Endodermal cell (in vitro differentiated cells): ENCODE data around the gene KCNG2. TPM values are rescaled to one million over a fixed set of nuclear protein-coding genes. Genes with fewer than 3 reads are reported as not detected.
A peak's percentile ranks its signal among the peaks of the same experiment; 100 is the strongest.

Source experiments
- DNase-seq: peaks from one replicate; pipeline ENCODE4 v3.0.0-alpha.2; 2017
- H3K27ac ChIP-seq: 2 replicates; pipeline ENCODE4 v1.5.1; 2013; ENCODE audit warnings: mild to moderate bottlenecking, low read depth, low read length, moderate library complexity
- H3K27me3 ChIP-seq: 2 replicates; pipeline ENCODE4 v1.6.1; 2013; ENCODE audit warnings: mild to moderate bottlenecking, low read length, moderate library complexity; ENCODE audit not compliant: insufficient read depth, control insufficient read depth, poor library complexity, severe bottlenecking
- H3K36me3 ChIP-seq: 2 replicates; pipeline ENCODE4 v1.7.0; 2013; ENCODE audit warnings: mild to moderate bottlenecking, low read length, moderate library complexity; ENCODE audit not compliant: control insufficient read depth, insufficient read depth
- H3K4me1 ChIP-seq: one replicate; pipeline ENCODE4 v1.7.0; 2013; ENCODE audit warnings: low read length; ENCODE audit not compliant: control insufficient read depth, insufficient read depth
- H3K4me3 ChIP-seq: 2 replicates; pipeline ENCODE4 v1.5.1; 2013; ENCODE audit warnings: mild to moderate bottlenecking, low read length, moderate library complexity
- H3K9ac ChIP-seq: 2 replicates; pipeline ENCODE4 v1.6.1; 2013; ENCODE audit warnings: mild to moderate bottlenecking, low read length, moderate library complexity; ENCODE audit not compliant: poor library complexity, severe bottlenecking; ENCODE audit errors: extremely low read depth
- H3K9me3 ChIP-seq: 2 replicates; pipeline ENCODE4 v1.6.1; 2013; ENCODE audit warnings: mild to moderate bottlenecking, low read length, moderate library complexity; ENCODE audit not compliant: control insufficient read depth
- H3K27ac Mint-ChIP-seq: 2 replicates; pipeline ENCODE4 v1.8.0; 2020; ENCODE audit warnings: mixed read lengths
- H3K27me3 Mint-ChIP-seq: 2 replicates; pipeline ENCODE4 v1.8.0; 2021; ENCODE audit warnings: mild to moderate bottlenecking, mixed read lengths; ENCODE audit not compliant: insufficient read depth
- H3K36me3 Mint-ChIP-seq: 2 replicates; pipeline ENCODE4 v1.8.0; 2020; ENCODE audit warnings: low read depth, mixed read lengths
- H3K4me1 Mint-ChIP-seq: 2 replicates; pipeline ENCODE4 v1.8.0; 2020; ENCODE audit warnings: mixed read lengths
- H3K4me3 Mint-ChIP-seq: 2 replicates; pipeline ENCODE4 v1.8.0; 2020; ENCODE audit warnings: mild to moderate bottlenecking, moderate library complexity, mixed read lengths
- H3K9me3 Mint-ChIP-seq: 2 replicates; pipeline ENCODE4 v1.8.0; 2020; ENCODE audit warnings: mild to moderate bottlenecking, mixed read lengths
- WGBS, 2 experiments: methylation state at CpG; one replicate each; pipeline versions ENCODE4 v1.1.5 to v1.1.7; 2013; ENCODE audit warnings: missing lambda C conversion rate in 2 of 2, mixed read lengths in 1 of 2; ENCODE audit not compliant: insufficient coverage in 1 of 2, insufficient read length in 1 of 2; 5-methylcytosine and 5-hydroxymethylcytosine counted together
- total RNA-seq, 2 donors: library from RNA; stranded (reverse); fragmentation: NEBNext Ultra II Directional in 1 of 2; extraction: Animal tissue kit (Norgen Biotek cat#: 25700) in 1 of 2; gene quantifications; 2 replicates in 1 of 2; 3 replicates in 1 of 2; pipeline ENCODE4 v1.2.1, GENCODE V29; 2021
- TF ChIP-seq, protein P1 (sequence below): fragments of 200-600 bp; sonication (generic); conservative IDR thresholded peaks from 2 replicates; pipeline ENCODE4 v1.5.0; 2021; ENCODE audit warnings: antibody characterized with exemption, mild to moderate bottlenecking

The KCNG2 gene
- total RNA-seq, 2 donors from 2014 or later = not detected

DNA sequence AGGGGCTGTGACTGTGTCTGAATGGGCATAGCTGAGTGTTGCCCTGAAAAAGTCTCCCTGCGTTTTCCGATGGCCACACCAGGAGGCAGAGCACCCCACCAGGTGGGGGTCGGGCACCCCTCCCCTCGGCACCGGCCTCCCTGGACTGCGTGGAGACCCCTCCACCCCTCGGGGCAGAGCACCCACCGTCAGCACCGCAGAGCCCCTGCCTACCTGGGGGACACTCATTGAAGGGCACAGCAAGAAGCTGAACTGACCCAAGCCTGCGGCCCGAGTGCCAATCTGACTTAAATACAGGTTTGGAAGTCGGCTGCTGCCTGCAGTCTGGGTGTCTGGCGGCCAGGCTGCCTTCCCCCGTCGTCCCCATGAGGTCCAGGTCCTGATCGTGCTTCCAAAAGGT, 69.9 kb downstream of the KCNG2 start:
- TF ChIP-seq, protein P1, sequence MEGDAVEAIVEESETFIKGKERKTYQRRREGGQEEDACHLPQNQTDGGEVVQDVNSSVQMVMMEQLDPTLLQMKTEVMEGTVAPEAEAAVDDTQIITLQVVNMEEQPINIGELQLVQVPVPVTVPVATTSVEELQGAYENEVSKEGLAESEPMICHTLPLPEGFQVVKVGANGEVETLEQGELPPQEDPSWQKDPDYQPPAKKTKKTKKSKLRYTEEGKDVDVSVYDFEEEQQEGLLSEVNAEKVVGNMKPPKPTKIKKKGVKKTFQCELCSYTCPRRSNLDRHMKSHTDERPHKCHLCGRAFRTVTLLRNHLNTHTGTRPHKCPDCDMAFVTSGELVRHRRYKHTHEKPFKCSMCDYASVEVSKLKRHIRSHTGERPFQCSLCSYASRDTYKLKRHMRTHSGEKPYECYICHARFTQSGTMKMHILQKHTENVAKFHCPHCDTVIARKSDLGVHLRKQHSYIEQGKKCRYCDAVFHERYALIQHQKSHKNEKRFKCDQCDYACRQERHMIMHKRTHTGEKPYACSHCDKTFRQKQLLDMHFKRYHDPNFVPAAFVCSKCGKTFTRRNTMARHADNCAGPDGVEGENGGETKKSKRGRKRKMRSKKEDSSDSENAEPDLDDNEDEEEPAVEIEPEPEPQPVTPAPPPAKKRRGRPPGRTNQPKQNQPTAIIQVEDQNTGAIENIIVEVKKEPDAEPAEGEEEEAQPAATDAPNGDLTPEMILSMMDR = no peak
- no peak for DNase-seq
- no peaks in the 10 kb centered on the region for H3K4me1 ChIP-seq
- no peaks in the 10 kb centered on the region for H3K36me3 Mint-ChIP-seq
- no peaks in the 10 kb centered on the region for H3K9me3 ChIP-seq
- H3K9me3 Mint-ChIP-seq = peaks cover 5% of the 10 kb centered on the region
- no peak overlapping the region for H3K4me3 Mint-ChIP-seq
- no peak overlapping the region for H3K4me3 ChIP-seq
- no peaks in the 10 kb centered on the region for H3K36me3 ChIP-seq
- no peak overlapping the region for H3K27ac Mint-ChIP-seq
- no peak overlapping the region for H3K27ac ChIP-seq
- no peaks in the 10 kb centered on the region for H3K4me1 Mint-ChIP-seq
- H3K9ac ChIP-seq = no peak overlapping the region
- H3K27me3 Mint-ChIP-seq = peaks cover 6% of the 10 kb centered on the region
- WGBS, 2 experiments = 88 to 93% methylated on average over 16 of the region's 16 CpGs
- H3K27me3 ChIP-seq = no peaks in the 10 kb centered on the region

DNA sequence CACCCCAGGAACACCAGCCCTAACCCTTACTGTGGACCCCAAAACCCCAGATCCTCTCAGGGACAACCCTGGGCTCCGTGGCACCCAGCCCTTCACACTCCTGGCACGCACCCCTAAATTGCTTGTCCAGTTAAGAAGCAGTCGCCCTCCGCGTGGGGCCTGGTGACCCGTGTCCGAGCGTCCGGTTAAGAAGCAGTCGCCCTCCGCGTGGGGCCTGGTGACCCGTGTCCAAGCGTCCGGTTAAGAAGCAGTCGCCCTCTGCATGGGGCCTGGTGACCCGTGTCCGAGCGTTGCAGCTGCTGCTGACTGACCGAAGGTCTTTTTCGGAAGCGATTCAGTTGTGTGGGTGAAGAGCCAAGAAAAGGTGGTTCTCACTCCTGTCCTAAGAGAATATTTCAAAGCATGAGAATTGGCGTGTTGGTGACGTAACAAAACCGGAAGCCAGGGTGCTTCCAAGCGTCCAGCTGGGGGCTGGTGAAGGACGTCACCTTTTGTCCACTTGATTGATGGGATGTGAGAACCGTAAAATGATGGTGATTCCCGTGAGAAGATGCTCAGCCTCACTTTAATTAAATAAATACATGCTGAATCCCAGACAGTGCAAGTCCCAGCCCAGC, 70.5 kb downstream of the KCNG2 start:
- Histone ChIP-seq H3K27me3 (no peaks in the 10 kb centered on the region), H3K9ac (no peak overlapping the region), H3K36me3 (no peaks in the 10 kb centered on the region), H3K27ac (no peak overlapping the region), H3K4me1 (no peaks in the 10 kb centered on the region), H3K9me3 (no peaks in the 10 kb centered on the region), H3K4me3 (no peak overlapping the region)
- H3K27ac Mint-ChIP-seq = no peak overlapping the region
- H3K4me1 Mint-ChIP-seq = no peaks in the 10 kb centered on the region
- H3K27me3 Mint-ChIP-seq = no peaks in the 10 kb centered on the region
- DNase-seq = peak; percentile 30
- TF ChIP-seq, protein P1 = no peak
- H3K4me3 Mint-ChIP-seq = no peak overlapping the region
- 94 to 98% methylated on average over 23 to 29 of the region's 29 CpGs for WGBS, 2 experiments
- H3K36me3 Mint-ChIP-seq = no peaks in the 10 kb centered on the region
- no peaks in the 10 kb centered on the region for H3K9me3 Mint-ChIP-seq

DNA sequence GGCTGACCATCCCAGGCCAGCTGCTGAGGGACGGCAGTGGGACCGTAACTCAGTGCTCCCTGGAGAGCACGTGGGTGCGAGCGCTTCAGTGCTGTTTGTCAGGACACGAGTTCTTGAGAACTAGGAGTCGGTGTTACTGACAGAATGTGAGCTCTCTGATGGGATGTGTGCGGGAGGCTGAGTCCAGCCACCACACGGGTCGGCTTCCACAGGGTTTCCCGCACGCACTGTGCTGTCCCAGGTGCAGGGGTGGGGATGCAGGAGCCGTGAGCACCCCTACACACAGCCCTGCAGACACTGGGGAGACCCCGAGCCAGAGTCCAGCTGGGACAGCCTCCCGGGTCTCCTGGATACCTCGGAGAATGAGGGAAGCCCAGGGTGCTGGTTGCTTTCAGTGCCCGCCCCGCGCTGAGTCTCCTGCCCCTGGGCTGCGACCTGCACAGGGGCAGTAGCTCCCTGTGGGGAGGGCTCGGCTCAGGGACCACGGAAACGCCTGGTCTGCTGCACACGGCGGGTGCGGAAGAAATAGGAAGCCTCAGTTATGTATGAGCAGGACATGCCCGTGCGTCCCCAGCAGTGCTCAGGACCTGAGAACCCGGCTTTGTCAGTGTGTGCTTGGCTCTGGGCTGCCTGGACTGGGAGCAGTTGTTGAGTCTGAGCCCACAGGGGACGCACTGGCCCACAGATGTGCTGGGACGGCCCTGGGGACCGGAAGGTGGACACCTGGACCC, 71.2 kb downstream of the KCNG2 start:
- H3K4me1 ChIP-seq = no peaks in the 10 kb centered on the region
- no peak overlapping the region for H3K4me3 ChIP-seq
- no peak overlapping the region for H3K27ac Mint-ChIP-seq
- no peak overlapping the region for H3K4me3 Mint-ChIP-seq
- H3K36me3 ChIP-seq = no peaks in the 10 kb centered on the region
- H3K9me3 Mint-ChIP-seq = no peaks in the 10 kb centered on the region
- no peak overlapping the region for H3K27ac ChIP-seq
- no peaks in the 10 kb centered on the region for H3K27me3 Mint-ChIP-seq
- whole genome bisulfite sequencing, 2 experiments = 89 to 92% methylated on average over 27 to 32 of the region's 32 CpGs
- peak; percentile 42 for DNase-seq
- no peaks in the 10 kb centered on the region for H3K36me3 Mint-ChIP-seq
- H3K27me3 ChIP-seq = no peaks in the 10 kb centered on the region
- H3K9ac ChIP-seq = no peak overlapping the region
- H3K9me3 ChIP-seq = no peaks in the 10 kb centered on the region
- H3K4me1 Mint-ChIP-seq = no peaks in the 10 kb centered on the region
- TF ChIP-seq, protein P1 = no peak
